ENCODE data around the gene TEFM.
"Not testable (repeated sequence)": the region's sequence is repeated elsewhere in the genome, so short reads cannot be mapped to it uniquely, and the experiment has no call there.

TEFM gene

DNA sequence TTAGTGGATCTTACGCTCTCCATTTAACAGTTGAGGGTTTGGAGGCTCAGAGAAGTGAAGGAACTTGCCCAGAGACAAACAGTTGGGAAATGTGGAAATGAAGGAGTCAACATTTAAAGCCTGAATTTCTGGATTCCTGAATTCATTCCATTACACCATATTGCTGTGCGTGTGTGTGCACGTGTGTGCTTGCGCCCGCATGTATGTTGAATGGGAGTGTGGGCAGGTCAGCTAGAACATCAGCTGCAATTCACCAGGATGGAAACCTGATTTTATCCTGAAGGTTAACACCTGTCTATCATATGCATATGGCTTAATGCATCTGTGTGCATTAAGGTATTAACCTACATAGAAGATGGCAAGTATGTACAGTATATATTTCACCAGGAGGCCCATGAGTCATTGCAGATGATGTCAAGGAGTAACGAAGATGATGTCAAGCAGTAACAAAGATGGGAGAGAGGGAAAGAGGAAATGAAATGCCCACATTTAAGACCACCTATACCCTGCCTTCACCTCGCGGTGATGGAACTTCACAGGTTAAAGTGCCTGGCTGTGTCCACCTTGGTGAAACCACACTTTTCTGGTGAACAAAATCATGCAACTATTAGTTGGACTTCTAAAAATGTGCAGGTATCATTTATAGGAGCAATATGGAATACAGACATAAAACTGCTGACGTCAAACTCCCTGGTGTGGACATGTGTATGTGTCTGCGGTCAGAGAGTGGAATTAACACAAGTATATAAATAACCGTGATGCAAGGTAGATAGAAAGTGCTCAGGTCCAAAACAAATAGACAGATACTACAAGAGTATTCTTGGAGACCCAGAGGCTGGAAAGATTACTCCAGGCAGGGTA, 14.9 kb upstream of the TEFM start:
- no peak for DNase-seq (ENCODE audit: low read depth in 2 of 2)

DNA sequence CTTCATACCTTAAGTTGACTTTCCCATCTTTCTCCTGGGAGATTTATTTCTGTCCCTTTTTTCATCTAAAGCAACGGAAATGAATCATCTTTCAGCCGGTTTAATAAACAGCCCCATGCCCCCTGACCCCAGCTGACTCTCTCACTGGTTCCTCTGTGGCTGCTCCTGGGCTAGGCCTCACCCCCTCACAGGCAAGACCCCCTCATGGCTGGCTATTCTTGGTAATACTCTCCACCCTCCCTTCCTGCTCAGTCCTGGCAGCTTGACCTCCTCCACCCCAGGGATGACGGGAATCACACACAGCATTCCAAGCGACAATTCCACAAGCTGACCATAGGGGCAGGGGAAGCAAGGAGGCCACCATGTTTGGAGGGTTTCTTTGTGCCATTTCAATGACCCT, 14.2 kb upstream of the TEFM start:
- no peak for DNase-seq (ENCODE audit: low read depth in 2 of 2)

DNA sequence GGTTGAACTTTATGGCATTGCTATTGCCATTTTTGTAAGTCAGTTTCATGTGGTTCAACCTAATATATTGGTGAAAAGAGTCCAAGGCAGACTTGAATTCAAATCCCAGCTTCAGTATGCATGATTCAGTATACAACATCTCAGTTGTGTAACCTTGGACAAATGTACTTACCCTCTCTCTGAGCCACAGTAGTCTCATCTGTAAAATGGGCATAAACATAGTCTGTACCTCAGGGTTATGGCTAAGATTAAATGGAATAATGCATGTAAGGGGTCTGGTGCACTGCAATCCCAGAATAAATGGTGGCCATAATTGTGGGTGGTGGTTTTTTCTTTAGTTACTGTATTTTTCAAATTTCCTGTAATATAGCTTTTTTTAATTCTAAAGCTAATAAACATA, 11.0 kb upstream of the TEFM start:
- no peak for DNase-seq (ENCODE audit: low read depth in 2 of 2)

DNA sequence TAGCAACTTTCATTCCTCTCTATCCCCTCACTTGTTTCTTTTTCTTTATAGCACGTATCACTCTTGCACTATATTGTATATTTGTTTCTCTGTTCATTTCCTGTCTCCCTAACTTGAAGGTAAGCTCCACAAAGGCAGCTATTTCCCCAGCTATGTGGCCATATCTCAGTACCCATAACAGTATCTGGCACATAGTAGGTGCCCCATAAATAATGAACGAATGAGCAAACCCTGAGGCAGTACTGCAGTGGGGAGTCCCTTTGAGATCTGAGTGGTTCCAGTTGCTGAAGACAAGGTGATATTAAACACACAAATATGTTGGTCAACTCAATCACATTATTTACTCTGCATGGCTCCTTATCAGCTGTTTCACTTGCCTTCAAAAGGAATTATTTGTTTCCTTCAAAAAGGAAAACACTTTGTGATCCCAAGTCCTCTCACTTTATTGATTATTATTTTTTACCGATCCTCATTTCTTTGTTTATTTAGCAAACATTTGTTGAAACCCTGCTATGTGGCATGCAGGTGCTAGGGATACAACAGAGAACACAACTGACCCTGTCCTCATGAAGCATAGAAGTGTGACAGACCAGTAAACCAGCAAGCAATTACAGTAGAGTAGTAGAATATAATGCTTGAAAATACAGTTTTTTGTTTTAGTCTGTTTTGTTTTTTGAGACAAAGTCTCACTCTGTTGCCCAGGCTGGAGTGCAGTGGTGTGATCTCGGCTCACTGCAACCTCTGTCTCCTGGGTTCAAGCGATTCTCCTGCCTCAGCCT, 10.0 kb upstream of the TEFM start:
- no peak for DNase-seq (ENCODE audit: low read depth in 2 of 2)

DNA sequence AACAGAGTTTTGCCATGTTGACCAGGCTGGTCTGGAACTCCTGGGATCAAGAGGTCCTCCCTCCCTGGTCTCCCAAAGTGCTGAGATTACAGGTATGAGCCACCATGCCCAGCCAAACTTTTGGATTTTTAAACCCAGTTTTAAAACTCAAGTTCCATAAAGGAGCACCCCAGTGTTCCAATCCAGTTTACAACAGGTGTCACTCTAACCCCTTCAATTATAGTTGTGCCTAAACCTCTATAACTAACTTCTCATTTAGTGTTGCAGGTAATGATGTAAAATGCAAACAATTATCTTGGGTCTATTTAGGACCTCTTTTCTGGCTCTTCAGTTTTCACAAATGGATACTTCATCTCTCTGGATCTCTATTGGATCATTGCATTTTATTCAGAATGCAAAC, 7.9 kb upstream of the TEFM start:
- DNase-seq (ENCODE audit: low read depth in 2 of 2) = no peak

DNA sequence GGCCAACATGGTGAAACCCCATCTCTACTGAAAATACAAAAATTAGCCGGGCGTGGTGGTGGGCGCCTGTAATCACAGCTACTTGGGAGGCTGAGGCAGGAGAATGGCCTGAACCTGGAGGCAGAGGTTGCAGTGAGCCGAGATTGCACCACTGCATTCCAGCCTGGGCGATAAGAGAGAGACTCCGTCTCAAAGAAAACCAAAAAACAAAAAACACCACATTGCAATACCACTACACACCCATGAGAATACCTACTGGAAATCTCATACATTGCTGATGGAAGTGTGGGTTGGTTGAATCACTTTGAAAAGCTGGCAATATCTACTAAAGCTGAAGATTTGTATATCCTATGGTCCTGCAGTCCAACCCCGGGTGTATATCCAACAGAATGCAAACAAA, 4.1 kb upstream of the TEFM start:
- not testable (repeated sequence) for DNase-seq (ENCODE audit: low read depth in 2 of 2)

DNA sequence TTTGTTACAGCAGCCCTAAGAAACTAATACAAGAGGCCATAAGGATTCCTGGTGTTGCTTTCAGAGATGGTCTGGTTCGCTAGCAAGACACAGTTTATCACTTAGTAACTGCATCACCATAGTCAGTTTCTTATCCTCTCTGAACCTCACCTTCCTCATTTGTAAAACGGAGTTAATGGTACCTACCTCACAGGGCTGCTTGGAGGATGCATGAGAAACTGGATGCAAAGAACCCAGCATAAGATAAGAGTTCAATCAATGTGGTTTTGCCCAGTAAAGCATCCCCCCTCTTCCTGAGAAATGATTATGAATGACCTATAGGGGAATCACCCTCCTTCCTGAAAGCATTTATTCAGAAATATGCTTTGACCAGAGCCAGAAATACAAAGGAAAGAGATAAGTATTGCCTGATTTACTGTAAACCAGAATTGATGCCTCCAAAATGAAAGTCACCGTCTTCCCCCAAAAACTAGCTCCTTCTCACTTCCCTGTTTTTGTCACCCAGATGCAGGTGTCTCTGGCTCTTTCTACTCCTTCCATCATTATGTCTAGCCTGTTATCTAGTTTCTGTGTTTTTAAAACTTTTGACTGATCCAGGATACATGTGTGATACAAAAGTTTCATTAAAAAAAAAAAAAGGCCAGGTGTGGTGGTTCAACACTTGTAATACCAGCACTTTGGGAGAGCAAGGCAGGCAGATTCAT, 2.8 kb upstream of the TEFM start:
- no peak for DNase-seq (ENCODE audit: low read depth in 2 of 2)

DNA sequence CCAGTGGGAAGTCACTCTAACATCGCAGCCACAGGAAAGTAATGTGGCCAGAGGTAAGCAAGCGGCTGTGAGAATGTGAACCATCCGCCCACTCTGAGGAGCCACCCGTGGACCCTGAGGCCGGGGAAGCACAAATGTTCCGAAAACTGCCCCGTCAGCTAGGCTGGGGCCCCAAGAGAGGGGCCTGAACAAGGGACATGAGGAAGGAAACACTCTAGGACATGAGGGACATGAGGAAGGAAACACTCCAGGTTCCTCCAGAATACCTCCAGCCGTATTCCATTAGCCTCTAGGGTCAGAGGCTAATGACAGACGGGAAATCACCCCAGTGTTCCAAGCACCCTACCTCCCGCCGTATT, 317 bp downstream of the TEFM start:
- no peak for DNase-seq (ENCODE audit: low read depth in 2 of 2)

DNA sequence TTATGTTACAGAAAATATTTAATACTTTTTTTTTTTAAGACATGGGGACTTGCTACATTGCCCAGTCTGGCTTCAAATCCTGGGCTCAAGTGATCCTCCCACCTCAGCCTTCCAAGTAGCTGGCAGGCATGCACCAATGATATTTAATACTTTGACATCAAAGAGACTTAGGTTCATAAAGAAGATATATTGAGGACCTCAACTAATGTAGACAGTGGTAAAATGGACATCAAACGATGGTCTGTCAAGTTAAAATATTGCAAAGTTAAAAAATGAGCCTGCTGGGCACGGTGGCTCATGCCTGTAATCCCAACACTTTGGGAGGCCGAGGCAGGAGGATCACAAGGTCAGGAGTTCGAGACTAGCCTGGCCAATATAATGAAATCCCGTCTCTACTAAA, 8.7 kb downstream of the TEFM start:
- no peak for DNase-seq (ENCODE audit: low read depth in 2 of 2)

DNA sequence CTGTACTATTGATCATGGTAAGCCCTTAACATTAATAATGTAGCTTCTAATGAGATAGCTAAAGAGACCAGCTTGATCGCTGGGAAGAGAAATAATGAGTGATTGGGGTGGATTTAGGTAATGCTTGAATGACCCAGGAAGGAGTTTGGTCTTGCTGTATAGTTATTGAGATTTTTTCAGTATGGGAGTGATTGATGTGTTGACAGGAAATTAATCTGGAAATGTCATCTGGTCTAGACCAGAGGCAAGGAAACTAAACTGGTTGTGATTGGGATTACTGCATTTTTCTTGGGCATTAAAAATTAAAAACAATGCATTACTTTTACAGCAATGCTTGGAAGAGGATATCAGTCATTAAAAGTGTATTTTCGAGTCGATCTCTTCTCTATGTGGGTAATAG, 11.8 kb downstream of the TEFM start:
- no peak for DNase-seq (ENCODE audit: low read depth in 2 of 2)

DNA sequence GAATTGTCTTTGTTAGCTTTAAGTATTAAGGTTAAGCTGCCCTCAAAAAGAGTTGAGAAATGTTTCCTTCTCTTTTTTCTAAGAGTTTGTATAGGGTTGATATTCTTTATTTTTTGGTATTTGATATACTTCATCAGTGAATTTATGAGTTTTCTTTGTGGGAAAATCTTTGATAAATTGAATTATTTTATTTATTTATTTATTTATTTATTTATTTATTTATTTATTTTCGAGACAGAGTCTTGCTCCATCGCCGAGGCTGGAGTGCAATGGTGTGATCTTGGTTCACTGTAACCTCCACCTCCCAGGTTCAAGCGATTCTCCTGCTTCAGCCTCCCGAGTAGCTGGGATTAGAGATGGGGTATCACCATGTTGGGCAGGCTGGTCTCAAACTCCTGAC, 19.9 kb downstream of the TEFM start:
- no peak for DNase-seq (ENCODE audit: low read depth in 2 of 2)

DNA sequence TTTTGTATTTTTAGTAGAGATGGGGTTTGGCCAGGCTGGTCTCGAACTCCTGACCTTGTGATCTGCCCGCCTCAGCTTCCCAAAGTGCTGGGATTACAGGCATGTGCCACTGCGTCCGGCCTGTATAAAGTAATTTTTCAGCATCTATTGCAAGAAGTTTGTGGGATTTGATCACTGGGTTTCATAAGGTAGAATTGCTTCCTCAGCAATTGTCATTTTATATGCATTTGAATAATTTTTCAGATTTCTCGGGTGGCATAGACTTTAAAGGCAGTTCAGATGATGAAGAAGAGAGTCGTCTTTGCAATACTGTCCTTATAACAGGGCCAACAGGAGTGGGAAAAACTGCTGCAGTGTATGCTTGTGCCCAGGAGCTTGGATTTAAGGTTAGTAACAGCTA, 37.0 kb downstream of the TEFM start:
- DNase-seq (ENCODE audit: low read depth in 2 of 2) = no peak

DNA sequence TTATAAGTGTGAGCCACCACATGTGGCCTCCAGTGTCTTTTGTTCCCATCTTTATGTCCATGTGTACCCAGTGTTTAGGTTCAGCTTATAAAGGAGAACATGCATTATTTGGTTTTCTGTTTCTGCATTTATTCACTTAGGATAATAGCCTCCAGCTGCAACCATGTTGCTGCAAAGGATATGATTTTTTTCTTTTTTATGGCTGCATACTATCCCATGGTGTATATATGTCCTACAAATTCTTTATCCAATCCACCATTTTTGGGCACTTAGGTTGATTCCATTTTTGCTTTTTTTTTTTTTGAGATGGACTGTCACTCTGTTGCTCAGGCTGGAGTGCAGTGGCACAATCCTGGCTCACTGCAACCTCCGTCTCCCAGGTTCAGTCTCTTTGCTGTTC, 41.4 kb downstream of the TEFM start:
- DNase-seq (ENCODE audit: low read depth in 2 of 2) = no peak

DNA sequence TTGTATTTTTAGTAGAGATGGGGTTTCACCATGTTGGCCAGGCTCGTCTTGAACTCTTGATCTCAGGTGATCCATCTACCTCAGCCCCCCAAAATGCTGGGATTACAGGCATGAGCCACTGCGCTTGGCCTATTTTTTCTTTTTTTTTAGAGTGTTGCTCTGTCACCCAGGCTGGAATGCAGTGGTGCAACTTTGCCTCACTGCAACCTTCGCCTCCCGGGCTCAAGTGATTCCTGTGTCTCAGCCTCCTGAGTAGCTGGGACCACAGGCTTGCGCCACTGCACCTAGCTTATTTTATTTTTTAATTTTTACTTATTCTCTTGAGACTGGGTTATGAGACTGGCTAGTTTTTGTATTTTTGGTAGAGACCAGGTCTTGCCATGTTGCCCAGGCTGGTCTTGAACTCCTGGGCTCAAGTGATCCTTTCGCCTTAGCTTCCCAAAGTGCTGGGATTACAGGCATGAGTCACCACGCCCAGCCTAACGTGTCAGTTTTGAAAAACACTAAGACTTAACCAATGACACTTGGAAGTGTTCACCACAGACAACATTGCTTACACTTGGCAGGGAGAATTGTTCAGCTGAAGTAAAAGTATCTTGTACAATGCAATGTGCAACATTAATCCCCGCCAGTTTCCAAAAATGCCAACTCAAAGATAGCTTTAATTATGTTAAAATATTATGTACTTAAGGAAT, 47.3 kb downstream of the TEFM start:
- DNase-seq (ENCODE audit: low read depth in 2 of 2) = no peak

DNA sequence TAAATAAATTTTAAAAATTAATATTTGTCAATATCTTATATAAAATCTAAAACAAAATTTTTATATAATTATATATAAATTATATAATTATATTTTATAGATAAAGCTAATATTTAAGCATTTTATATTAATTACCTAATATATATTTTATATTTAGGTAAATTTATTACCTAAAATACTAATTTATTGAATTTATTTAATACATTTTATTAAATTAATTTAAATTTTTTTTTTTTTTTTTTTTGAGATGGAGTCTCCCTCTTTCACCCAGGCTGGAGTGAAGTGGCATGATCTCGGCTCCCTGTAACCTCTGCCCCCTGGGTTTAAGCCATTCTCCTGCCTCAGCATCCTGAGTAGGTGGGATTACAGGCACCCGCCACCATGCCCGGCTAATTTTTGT, 51.9 kb downstream of the TEFM start:
- no peak for DNase-seq (ENCODE audit: low read depth in 2 of 2)

All from fibroblast of skin of left biceps (primary cell).